ENCODE results near the gene PAX1.

Gene PAX1

DNA sequence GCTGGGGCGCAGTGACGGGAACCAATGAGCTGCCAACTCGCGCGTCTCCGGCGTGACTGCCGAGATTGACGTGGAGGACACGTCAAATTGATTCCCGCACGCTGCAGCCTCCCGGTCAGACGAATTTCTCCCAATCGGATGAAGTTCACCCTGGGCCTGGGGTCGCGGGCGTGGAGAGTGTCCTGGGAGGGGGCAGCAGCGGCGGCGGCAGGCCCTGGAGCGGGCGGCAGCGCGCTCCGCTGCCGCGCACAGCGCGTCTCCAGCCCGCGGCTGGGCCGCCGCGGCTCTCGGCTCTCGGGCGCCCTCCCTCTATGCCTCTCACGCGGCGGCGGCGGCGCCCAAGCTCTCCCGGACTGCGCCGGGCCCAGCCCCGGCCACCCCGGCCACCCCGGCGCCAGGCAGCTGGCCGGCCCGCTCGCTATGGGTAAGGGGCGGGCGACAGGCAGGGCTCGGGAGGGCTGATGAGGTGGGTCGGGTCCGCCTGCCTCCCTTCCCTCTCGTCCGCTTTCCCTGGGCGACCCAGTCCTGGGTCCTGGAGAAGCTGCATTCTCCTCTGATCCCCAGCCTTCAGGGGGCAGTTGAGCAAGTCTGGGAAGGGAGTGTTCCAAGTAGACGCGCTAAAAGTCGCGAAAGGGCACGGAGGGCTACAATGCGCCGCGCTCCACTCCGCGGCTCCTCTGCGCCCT lies at the start of gene PAX1:
PAX1 (plus strand) TSS at position 90 of the 686 bp plus-strand sequence; CDS start at position 139, 49 bp downstream.
- no peak for DNase-seq

DNA sequence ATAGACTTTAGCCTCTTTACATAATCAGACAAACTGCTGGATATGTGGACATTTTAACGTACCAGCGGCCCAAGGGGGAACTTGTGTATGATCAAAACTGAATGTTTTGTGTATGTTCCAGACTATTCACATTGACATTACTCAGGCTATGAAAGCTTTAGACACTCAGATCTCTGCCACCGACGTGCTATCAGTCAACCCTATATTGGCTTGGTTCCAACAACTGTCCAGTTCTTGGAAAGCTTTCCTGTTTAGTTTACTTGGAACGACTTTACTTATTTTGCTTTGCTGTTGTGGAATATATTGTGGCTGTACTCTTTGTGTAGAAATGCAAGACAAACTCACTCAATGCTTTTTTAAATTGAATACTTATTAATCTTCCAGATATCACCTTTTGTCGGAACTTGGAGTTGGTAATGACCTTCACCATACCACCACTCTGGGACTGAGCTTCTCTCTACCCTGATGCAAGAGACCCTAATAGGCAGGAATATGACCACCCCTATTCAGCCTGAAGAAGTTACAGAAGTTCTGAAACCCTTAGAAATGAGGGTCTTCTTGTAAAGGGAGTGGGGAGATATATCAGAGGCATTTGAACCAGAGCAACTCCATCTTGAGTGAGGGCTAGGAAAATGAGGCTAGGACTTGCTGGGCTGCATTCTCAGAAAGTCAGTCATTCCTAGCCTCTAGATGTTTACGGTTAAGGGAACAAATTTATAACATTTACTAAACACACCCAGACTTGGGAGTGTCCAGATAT lies 49.0 kb upstream of the PAX1 start:
- DNase-seq = no peak

DNA sequence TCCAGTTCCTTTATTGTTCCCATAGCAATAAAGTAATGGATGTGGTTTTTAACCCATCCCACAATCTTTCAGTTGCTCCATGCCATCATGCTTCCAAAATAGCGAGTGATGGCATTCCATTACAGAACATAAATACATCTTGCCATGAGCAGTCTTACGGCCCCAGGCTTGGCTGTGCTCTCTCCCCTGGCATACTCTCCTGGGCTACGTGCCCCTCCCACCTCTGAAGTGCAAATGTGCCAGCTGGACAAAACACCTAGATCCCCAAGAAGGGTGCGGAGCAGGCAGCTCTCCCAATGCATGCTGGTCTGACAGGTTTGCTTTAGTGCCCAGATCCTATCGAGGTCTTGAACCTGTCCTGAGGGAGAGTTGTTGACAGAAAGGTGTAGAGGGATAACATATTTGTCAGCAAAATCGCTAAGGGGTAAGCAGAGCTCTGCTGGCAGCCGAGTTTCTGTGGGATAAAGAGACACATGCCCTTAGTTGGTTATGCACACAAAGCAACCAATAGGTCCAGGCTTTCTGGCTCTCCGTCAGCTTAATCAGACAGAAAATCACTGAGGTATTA lies 43.9 kb upstream of the PAX1 start:
- no peak for DNase-seq

DNA sequence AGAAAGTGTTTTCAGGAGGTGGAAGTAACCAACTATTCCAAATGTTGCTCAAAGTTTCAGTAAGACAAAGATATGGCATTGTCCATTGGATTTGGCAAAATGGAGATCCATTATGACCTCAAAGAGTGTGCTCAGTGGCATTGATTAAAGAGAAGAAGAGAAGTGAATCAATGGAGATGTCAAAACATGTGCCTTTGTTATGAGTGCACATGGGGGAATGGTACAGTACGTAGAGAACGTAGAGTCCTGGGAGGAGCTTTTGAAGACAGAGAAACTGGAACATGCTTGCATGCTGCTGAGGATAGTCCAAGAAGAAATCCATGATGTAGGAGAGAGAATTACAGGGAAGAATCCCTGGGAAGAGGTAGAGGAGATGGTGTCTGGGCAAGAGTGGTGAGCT lies 42.0 kb upstream of the PAX1 start:
- no peak for DNase-seq

DNA sequence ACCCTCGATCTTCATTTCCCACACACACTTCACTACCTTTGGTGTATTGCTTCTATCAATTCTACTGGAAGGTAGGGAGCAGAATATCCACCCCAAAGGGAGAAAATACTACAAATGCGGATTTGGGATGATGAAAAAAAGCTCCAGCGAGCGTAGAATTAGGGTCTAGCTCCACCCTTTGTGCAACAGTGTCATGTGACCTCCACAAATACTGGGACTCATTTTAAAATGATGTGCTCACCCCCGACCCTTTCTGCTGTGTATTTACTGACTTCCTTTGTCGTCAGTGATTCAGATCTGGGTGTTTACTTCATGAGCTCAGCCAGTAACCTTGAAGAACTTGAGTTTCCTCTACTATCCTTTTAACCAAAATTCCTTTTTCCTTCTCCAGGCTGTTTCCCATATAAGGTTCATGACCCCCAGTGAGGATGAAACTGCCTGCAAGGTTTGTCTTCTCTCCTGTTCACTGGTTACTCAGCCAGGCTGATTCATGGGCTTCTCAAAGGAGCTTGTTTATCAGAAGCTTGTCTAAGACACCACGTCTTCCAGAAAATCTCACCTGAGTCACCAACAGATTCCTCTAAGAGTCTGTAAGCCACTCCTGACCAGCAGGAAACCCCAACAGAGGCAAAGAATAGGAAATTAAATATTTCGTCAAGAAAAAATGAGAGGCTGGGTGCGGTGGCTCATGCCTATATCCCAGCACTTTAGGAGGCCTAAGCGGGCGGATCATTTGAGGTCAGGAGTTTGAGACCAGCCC lies 39.6 kb upstream of the PAX1 start:
- no peak for DNase-seq

DNA sequence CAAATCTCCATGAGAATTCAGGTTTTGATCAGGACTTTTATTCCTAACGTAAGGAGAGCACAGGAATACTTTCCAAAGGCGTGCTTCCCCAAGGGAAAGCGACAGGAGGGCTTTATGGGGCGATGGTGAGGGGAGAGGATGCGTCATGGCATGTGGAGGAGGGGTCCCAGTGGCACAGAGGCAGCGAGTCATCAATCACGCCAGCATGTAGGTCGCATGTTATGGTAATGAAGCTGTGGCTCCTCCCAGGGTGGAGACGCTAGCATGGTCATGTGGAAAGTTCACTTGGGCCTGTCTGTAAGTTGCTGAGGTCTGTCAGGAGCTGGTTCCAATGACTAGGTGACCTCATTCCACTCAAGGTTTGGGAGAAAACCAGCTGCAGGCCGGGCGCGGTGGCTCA lies 35.3 kb upstream of the PAX1 start:
- DNase-seq = no peak

DNA sequence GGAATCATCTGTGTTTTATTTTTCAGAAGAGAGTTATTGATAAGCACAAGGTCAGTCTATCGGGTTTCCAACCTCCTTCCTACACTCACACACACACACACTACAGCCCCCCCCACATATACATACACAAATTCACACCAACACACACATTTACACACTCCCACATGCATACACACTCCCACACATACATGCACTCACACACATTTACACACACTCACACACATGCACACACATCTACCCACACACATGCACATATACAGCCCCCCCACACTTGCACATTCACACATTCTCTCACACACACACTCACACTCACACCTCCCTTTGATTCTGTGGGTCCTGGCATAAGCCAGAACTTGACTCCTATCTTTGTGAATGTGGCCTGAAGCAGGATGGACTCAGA lies 34.5 kb upstream of the PAX1 start:
- no peak for DNase-seq

DNA sequence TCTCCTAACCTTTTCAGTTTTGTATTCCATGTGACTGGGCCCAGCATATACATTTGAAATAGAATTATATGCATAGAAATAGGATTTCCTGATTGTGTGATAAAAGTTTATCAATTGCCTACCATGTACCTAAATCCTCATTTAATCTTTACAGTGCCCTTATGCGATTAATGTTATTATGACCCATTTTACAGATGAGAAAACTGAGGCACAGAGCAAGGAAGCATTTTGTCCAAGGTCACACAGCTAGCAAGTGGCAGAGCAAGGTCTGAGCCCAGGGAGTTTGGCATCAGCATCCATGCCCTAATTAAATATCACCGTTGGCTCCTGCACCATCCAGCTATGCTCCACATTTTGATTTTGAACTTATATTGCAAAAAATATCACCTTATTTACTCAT lies 28.2 kb upstream of the PAX1 start:
- DNase-seq = no peak

DNA sequence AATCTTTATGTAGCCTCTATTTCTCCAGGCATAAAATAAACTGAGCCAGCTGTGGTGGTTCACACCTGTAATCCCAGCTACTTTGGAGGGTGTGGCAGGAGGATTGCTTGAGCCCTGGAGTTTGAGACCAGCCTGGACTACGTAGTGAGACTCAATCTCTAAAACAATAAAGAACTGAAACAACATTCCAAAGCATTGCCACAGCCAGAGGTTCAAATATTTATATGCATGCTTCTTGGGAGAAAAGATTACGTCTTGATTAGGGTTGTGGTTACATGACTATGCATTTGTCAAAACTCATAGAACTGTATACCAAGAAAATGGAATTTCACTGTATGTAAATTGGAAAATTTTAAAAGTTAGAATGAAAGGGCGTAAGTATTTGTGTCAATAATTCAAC lies 27.7 kb upstream of the PAX1 start:
- no peak for DNase-seq

DNA sequence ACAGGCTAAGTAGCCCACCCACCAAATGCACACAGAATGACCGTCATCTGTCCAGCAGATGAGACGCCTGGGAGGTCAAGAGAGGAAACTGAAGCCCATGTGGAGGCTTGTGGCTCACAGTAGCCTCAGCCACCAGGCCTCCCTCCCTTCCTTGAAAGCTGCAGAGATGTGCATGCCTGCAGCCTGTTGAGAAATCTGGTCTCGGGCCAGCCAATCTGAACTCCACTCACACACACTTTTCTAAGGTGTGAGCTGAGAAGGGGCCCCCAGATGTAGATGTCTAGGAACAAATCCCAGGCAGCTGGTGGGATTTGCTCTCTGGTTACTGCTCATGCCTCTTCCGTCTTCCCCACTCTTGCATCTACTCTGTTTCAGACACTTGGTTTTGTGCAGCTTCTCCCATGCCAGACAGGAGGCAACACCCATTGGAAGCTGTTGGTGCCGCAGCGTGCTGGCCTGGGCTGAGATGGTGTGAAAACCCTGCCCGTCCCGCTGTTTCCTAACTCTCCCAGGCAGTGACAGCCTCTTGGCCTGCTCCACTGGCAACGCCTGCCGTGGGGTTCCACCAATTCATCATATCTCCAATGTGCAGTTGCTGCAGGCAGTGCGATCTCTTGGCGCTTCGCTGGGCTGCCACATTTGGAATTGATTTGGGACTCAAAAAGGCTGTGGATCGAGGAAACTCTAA lies 24.1 kb upstream of the PAX1 start:
- DNase-seq = no peak

DNA sequence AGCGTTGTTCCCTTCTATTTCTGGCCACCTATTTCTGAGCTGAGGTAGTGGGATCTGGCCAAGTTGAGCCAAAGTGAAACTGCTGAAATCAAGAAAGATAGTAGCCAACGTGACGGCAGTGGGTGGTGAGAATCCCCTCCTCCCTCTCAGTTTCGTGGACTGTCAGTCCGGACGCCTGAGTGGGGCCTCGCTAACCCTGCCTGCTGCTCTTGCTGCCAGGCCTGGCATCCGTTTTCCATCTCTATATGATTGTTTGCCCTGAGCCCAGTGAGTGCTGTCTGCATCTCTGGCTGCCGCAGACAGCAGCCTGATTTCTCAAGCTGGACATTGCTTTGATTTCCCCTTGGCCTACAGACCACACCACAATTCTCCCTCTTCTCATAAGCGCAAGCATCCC lies 23.5 kb upstream of the PAX1 start:
- no peak for DNase-seq

DNA sequence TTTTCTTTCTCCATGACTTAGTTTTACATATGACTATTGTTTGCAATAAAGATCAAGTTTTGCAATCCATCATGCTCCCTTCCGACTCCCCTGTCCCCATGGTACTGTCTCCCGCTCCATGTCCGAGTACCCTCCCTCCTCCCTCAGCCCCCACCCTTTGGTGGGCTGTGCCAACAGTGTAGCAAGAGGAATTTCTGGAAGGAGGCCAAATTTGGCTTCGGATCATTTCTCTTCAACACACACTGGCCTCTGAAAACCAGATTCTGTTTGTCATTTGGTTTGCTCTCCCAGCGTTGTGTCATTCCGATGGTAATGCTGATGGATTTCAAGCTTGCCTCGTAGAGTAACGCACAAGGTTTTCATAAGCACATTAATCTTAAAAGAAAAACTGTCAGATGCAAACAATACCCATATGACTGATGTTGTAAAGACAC lies 22.9 kb upstream of the PAX1 start:
- no peak for DNase-seq

DNA sequence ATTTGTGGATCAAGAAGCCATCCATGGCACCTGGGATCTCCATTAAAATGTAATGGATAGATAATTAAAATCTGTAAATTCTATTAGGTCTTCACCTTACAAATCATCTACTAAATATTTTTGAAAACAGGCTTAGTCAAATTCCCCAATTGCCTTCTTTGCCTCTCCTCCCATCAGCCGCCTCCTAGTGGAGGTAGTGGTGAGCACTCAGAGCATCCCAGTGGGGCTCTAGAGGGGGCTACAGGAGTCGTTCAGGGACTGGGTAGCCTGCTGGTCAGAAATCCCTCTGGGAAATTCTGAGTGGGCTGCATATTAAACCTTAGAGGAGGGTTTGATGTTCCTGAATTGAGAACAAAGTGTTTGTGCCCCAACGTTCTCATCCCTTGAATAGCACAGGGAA lies 20.8 kb upstream of the PAX1 start:
- no peak for DNase-seq

DNA sequence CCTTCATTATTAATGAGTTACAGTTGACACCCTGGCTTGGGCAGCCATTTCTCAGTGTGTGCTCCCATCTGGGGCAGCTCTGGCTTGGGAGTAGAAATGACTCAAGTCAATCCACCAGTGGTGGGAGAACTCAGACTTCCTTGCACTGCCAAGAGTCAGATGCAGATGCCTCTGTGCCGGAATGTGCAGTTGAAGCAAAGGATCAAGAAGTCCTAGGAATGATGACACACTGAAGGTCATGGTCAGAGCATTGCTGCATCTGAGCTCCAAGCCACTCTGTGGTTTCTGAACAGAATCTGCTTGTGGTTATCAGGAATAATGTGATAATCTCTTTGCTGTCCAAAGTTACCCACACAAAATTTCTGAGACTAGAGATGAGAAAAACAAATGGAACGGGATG lies 19.5 kb upstream of the PAX1 start:
- DNase-seq = no peak

DNA sequence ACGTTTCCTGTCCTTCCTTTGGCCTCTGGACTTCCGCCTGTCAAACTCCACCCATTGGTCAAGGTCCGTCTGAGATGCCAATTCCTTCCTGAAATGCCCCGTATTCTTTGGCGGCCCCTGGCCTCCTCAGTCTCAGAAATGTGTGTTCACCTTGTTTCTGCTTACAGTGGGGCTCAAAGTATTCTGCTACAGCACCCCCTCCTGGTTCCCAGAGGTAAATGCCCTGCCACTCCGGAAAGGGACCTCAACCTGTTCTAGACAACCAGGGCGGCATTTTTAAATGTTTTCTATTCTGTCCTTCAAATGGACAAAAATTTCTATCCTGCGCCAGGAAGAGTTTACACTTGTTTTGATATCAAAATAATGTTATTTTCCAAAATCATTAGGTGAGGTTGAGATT lies 12.1 kb upstream of the PAX1 start:
- no peak for DNase-seq

DNA sequence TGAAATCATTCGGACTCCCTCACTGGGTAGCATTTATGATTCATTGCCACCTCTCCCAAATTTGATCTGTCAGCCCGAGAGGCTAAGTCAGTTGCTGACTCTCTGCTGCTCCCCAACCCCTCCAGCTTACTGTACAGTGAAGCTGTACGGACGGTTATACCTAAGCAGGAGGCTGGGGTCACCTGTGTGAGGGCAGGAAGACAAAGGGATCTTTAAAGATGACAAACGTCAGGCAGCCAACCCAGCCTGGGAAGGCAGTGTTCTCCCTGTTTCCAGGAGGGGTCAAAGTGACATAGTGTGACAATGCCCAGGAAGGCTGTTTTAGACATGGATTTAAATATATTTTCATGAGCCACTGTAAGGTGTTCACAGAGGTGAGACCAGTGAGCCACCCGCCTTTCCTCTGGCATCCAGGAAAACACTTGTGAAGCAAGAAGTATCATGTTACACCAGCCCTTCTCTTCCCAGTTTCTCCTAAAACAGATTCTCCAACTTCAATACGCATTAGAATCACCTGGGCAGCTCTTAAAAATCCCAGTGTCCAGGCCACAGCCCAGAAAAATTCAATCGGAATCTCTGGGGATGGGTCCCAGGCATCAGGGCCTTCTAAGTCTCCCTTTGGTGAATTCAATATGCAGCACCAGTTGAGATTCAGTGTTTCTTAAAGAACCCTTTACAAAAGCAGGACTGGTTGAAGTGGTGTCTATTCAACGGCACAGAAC lies 6.8 kb upstream of the PAX1 start:
- DNase-seq = no peak

DNA sequence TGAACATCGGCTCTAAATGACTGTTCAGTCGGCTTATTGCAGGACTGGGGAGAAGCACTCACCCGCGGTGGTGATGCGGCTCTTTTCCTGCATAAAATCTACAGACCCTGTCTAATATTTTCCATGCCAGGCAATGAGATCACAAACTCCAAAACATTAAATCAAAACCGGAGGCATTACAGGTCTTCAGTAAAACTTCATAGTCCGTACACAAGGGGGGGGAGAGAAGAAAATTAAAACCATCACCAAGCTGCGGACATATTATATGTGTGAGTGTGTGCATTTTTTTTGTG lies 6.3 kb upstream of the PAX1 start:
- no peak for DNase-seq

DNA sequence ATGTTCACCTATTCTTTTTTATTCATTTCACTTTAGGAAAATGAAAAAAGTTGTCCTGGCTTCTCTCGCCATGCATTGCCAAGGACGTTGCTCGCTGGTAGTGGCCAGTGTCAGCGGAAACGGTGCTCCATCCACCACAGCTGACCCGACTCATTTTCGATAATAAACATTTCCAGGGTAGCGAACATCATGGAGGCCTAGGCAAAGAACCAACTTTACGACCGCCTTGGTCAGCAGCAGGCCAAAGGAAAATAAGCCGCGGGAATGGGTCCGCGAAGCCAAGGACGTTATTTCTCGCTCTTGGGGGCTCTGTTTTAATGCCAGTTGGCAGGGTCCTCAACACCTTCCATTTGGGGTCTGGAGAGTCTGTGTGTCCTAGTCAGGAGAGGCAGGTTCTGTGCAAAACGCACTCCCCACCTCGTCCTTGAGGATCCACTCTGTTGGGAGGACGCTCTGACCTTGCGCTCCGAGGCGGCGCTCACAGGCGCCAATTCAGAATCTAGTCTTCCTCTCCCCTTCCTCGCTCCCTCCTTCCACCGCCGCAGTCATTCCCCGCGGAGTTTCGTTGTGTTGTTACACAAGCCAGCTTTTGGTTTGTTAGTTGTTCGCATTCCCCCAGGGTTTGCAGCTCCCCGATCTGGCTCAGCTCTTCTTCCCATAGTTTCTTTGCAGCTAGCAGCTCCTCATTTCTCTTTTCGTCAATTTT lies 4.1 kb upstream of the PAX1 start:
- no peak for DNase-seq

DNA sequence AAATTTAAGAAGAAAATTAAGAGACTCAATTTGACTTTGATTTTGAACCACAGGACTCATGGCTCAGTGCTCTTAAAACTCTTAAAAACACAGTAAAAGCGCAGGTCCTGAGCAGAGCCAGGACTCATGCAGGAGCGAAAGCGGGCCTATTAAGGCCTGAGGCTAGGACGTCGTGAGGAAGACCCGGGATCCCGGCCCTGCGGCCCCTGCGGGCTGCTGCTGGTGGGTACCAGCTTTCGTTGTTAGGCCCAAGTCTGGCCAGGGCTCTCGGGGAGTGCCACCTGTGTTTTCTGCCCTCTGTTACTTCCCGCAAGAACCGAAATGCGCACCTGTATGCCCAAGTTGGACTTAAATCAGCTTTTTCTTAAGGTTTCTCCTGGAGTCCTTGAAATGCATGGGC lies 3.4 kb upstream of the PAX1 start:
- no peak for DNase-seq

DNA sequence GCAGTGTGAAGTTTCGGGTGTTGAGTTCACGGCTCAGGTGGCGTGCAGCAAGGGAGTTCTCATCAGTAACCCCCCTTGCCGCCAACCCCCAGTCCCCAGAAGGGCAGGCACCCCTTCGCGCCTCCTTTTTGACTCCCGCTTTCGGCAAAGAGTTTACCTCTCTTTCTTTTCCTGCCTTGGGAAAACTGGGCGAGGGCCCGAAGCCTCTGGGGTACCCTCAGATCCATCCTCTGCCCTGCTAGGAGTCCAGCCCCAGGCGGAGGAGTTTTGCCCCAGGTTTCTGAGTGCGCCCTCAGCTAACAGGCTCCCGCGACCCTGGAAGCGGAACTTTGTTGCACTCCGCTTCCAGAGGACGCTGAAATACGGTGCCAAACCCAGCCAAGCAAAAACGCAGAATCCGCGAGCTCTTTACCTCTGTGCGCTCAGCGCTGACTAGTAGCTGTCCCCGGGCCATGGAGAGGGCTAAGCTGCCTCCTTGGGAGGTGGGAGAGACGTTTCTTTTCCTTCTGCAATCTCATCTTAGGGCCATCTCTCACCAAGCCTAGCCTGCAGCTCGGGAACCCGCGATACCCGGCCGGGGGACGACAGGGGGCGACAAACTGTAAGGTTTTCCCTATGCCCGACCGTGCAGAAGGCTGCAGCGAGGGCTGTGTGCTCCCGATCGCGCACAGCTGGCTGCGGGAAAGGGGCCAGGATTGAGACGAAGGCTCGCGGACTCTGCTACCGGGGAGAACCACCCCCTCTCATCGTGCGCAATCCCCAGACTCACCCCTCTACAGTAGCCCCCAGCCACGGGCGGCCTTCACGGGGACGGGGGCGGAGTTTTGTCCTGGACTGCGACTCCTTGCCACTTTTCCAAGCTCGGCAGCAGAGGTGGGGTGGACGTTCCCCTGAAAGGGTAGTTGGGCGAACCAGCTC lies 2.7 kb upstream of the PAX1 start:
- DNase-seq = peak; percentile 9
